Measurements from ENCODE around the gene VEZF1. TPM values are rescaled to one million over a fixed set of nuclear protein-coding genes. Genes with fewer than 3 reads are reported as not detected.

VEZF1 gene
- total and polyA plus RNA-seq, 2 donors (not counting 1 experiment from before 2014, with no cell fraction given): 14.7 to 75.9 TPM

- Histone ChIP-seq H3K27ac (ENCODE audit: low read length in 2 of 2) (no peak overlapping the region), H3K4me3 (ENCODE audit: control extremely low read depth in 1 of 5, extremely low read depth in 1 of 5, insufficient read depth in 1 of 5, low read depth in 2 of 5, low read length in 4 of 5) (no peak overlapping the region), H4K20me1 (ENCODE audit: control insufficient read depth, insufficient read depth, low read length, poor library complexity, severe bottlenecking) (peaks cover 17% of the 10 kb centered on the region), H3K9me3 (ENCODE audit: control extremely low read depth in 1 of 3, control insufficient read depth in 2 of 3, insufficient read depth in 1 of 3, low read length in 2 of 3) (peaks cover 0 to 14% (median 0%) of the 10 kb centered on the region in 3 donors), H3K9ac (ENCODE audit: low read length) (no peak overlapping the region), H3K4me2 (replicated peaks; ENCODE audit: low read depth, low read length, poor library complexity, severe bottlenecking) (peak overlapping the region; percentile 77), H3K27me3 (replicated peaks in 1 of 4; ENCODE audit: control extremely low read depth in 1 of 4, control insufficient read depth in 3 of 4, insufficient read depth in 4 of 4, low read length in 3 of 4) (peaks cover 0 to 70% (median 30%) of the 10 kb centered on the region in 4 experiments), H3K79me2 (ENCODE audit: control insufficient read depth, insufficient read depth, low read length) (no peaks in the 10 kb centered on the region), H3K4me1 (ENCODE audit: control insufficient read depth in 2 of 2, insufficient read depth in 2 of 2, low read length in 2 of 2) (peaks cover 34 to 43% of the 10 kb centered on the region in 2 donors), H2AFZ (ENCODE audit: insufficient read depth, low read depth, low read length, poor library complexity, severe bottlenecking) (no peak overlapping the region), H3K36me3 (replicated peaks in 1 of 2; ENCODE audit: control extremely low read depth in 1 of 2, control insufficient read depth in 1 of 2, extremely low read depth in 1 of 2, insufficient read depth in 2 of 2, low read length in 1 of 2) (no peaks in the 10 kb centered on the region)
- peak overlapping the region; percentile 71 for H3K4me3 Mint-ChIP-seq
- H3K27me3 Mint-ChIP-seq: peaks cover 63% of the 10 kb centered on the region
- ChIA-PET CTCF (interaction anchor here (1.0 to 6.1 kb wide), 7 partner anchors 7 to 296 kb away, joined by 3 to 31 read pairs (median 4); no protein-coding TSS in a partner anchor), POLR2A (no interaction called here)
- intact Hi-C loops (cut with micrococcal nuclease): no loop called here
- no peak overlapping the region for H3K27ac Mint-ChIP-seq
- ATAC-seq (ENCODE audit: low read depth) (no peak), DNase-seq (no peak)
- TF ChIP-seq EZH2 (IDR thresholded peaks at IDR 0.05; ENCODE audit: borderline replicate concordance, insufficient read depth, low read depth, low read length, poor library complexity, severe bottlenecking): no peak
- TF ChIP-seq, protein P1, sequence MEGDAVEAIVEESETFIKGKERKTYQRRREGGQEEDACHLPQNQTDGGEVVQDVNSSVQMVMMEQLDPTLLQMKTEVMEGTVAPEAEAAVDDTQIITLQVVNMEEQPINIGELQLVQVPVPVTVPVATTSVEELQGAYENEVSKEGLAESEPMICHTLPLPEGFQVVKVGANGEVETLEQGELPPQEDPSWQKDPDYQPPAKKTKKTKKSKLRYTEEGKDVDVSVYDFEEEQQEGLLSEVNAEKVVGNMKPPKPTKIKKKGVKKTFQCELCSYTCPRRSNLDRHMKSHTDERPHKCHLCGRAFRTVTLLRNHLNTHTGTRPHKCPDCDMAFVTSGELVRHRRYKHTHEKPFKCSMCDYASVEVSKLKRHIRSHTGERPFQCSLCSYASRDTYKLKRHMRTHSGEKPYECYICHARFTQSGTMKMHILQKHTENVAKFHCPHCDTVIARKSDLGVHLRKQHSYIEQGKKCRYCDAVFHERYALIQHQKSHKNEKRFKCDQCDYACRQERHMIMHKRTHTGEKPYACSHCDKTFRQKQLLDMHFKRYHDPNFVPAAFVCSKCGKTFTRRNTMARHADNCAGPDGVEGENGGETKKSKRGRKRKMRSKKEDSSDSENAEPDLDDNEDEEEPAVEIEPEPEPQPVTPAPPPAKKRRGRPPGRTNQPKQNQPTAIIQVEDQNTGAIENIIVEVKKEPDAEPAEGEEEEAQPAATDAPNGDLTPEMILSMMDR (IDR thresholded peaks at IDR 0.05): no peak
- H3K9me3 Mint-ChIP-seq (ENCODE audit: insufficient read depth): no peaks in the 10 kb centered on the region
- H3K4me1 Mint-ChIP-seq: peaks cover 40% of the 10 kb centered on the region
- 97% methylated on average over 7 of the region's 13 CpGs for WGBS (ENCODE audit: insufficient coverage)
These were observed 34.2 kb downstream of the VEZF1 start for GRCh38 chr17:57953705-57954396.

DNA sequence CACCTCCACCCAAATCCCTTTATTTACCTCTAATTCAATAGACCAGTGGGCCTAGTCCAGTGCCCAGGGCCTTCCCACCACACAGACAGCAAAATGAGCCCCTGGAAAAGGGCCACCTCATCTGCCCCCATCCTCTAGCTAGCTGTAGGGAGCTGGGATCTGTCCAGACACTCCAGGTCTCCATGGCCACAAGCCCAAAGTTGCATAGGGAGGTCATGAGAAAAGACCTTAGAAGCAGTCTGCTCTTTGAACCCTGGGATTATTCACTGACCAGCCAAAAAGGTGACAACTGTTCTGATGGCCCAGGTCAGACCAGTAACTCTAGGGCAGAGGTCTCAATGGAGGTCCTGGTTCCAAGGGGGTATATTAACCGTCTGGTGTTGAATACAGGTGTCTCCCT is 34.8 kb downstream of the VEZF1 start:
- Mint-ChIP-seq H3K27ac (no peak overlapping the region), H3K27me3 (peaks cover 66% of the 10 kb centered on the region), H3K4me1 (peaks cover 47% of the 10 kb centered on the region), H3K4me3 (peak overlapping the region; percentile 71), H3K9me3 (ENCODE audit: insufficient read depth) (no peaks in the 10 kb centered on the region)
- ATAC-seq (ENCODE audit: low read depth) (no peak), DNase-seq (no peak)
- Histone ChIP-seq H3K9ac (ENCODE audit: low read length) (no peak overlapping the region), H3K27ac (ENCODE audit: low read length in 2 of 2) (no peak overlapping the region), H3K4me2 (replicated peaks; ENCODE audit: low read depth, low read length, poor library complexity, severe bottlenecking) (no peak overlapping the region), H3K4me1 (ENCODE audit: control insufficient read depth in 2 of 2, insufficient read depth in 2 of 2, low read length in 2 of 2) (peaks cover 34 to 48% of the 10 kb centered on the region in 2 donors), H3K27me3 (replicated peaks in 1 of 4; ENCODE audit: control extremely low read depth in 1 of 4, control insufficient read depth in 3 of 4, insufficient read depth in 4 of 4, low read length in 3 of 4) (peaks cover 0 to 76% (median 32%) of the 10 kb centered on the region in 4 experiments), H3K36me3 (replicated peaks in 1 of 2; ENCODE audit: control extremely low read depth in 1 of 2, control insufficient read depth in 1 of 2, extremely low read depth in 1 of 2, insufficient read depth in 2 of 2, low read length in 1 of 2) (no peaks in the 10 kb centered on the region), H2AFZ (ENCODE audit: insufficient read depth, low read depth, low read length, poor library complexity, severe bottlenecking) (no peak overlapping the region), H3K9me3 (ENCODE audit: control extremely low read depth in 1 of 3, control insufficient read depth in 2 of 3, insufficient read depth in 1 of 3, low read length in 2 of 3) (peaks cover 0 to 14% (median 0%) of the 10 kb centered on the region in 3 donors), H3K79me2 (ENCODE audit: control insufficient read depth, insufficient read depth, low read length) (no peaks in the 10 kb centered on the region), H3K4me3 (ENCODE audit: control extremely low read depth in 1 of 5, extremely low read depth in 1 of 5, insufficient read depth in 1 of 5, low read depth in 2 of 5, low read length in 4 of 5) (no peak overlapping the region), H4K20me1 (ENCODE audit: control insufficient read depth, insufficient read depth, low read length, poor library complexity, severe bottlenecking) (peaks cover 17% of the 10 kb centered on the region)
- ChIA-PET POLR2A (no interaction called here), CTCF (interaction anchor here (1.0 to 6.1 kb wide), 8 partner anchors 13 to 296 kb away, joined by 3 to 31 read pairs (median 4); no protein-coding TSS in a partner anchor)
- TF ChIP-seq, protein P1 (IDR thresholded peaks at IDR 0.05): no peak
- TF ChIP-seq EZH2 (IDR thresholded peaks at IDR 0.05; ENCODE audit: borderline replicate concordance, insufficient read depth, low read depth, low read length, poor library complexity, severe bottlenecking): no peak
- intact Hi-C loops (cut with micrococcal nuclease): no loop called here
- no CpG with 5 or more reads among the region's 1 CpG for WGBS (ENCODE audit: insufficient coverage)

Data from B cell (primary cell).